K562 (cell line): ENCODE data around the gene C11orf91. TPM values are rescaled to one million over a fixed set of nuclear protein-coding genes. Genes with fewer than 3 reads are reported as not detected.

ENCODE experiments used
- ARID1B ChIP-seq: fragments of 450-650 bp; IDR thresholded peaks from 2 replicates; pipeline ENCODE4 v1.6.1; 2016; ENCODE audit warnings: antibody characterized with exemption, mild to moderate bottlenecking, inconsistent platforms
- BRD4 ChIP-seq: fragments of 200-600 bp; sonication (generic); IDR thresholded peaks from 2 replicates; pipeline ENCODE4 v1.6.1; 2017; ENCODE audit warnings: inconsistent platforms
- EP400 ChIP-seq: fragments of 450-650 bp; IDR thresholded peaks from 2 replicates; pipeline ENCODE4 v1.6.1; 2017; ENCODE audit warnings: antibody characterized with exemption, mild to moderate bottlenecking, moderate library complexity
- GABPA ChIP-seq: fragments of 200-800 bp; sonication (Bioruptor generic); conservative IDR thresholded peaks from 2 replicates; pipeline ENCODE4 v1.6.1; 2016; ENCODE audit warnings: low read depth, missing genetic modification characterization, missing compliant biosample characterization
- KDM1A ChIP-seq, 2 experiments: fragments of 450-650 bp; IDR thresholded peaks; 2 replicates each; pipeline ENCODE4 v1.6.1; 2016; ENCODE audit warnings: mild to moderate bottlenecking in 2 of 2
- NCOA2 ChIP-seq, 2 experiments: fragments of 450-650 bp; IDR thresholded peaks; 2 replicates each; pipeline ENCODE4 v1.6.1; 2018; ENCODE audit warnings: mild to moderate bottlenecking in 2 of 2, moderate library complexity in 1 of 2; ENCODE audit not compliant: partially characterized antibody in 2 of 2
- NFIX ChIP-seq: fragments of 250-450 bp; sonication (Bioruptor Pico); IDR thresholded peaks from 2 replicates; pipeline ENCODE4 v1.4.0; 2020; ENCODE audit warnings: low read depth, mild to moderate bottlenecking, moderate library complexity
- RNF219 ChIP-seq: fragments of 250-450 bp; sonication (Bioruptor Pico); IDR thresholded peaks from 2 replicates; pipeline ENCODE4 v1.5.0; 2022; ENCODE audit warnings: mild to moderate bottlenecking
- SMARCA4 ChIP-seq: fragments of 450-650 bp; IDR thresholded peaks from 2 replicates; pipeline ENCODE4 v1.6.1; 2016
- SNIP1 ChIP-seq: fragments of 450-650 bp; IDR thresholded peaks from 2 replicates; pipeline ENCODE4 v1.7.1; 2017; ENCODE audit warnings: low read depth, mild to moderate bottlenecking
- ZFP36 ChIP-seq: fragments of 150-350 bp; IDR thresholded peaks from 2 replicates; pipeline ENCODE4 v1.6.1; 2018; ENCODE audit warnings: low read length, low read depth; ENCODE audit not compliant: partially characterized antibody
- ZNF318 ChIP-seq, 2 experiments: fragments of 450-650 bp; IDR thresholded peaks; 2 replicates each; pipeline ENCODE4 v1.6.1; 2016; ENCODE audit warnings: mild to moderate bottlenecking in 2 of 2, borderline replicate concordance in 1 of 2, low read depth in 1 of 2, moderate library complexity in 1 of 2
- polyA plus RNA-seq, 8 experiments: library from polyadenylated mRNA; depleted of rRNA in 4 of 8; stranded (reverse) in 5 of 8; unstranded in 3 of 8; fragments of >200 nt; fragmentation: Nextera tagmentation in 2 of 8; fragmentation: Illumina TruSeq in 1 of 8; extraction: Ambion mirVana in 2 of 8; extraction: Trizol in 1 of 8; gene quantifications; 2 replicates each; pipeline versions ENCODE4 v1.2.1 to v1.2.3, GENCODE V29; 2011 to 2014; ENCODE audit warnings: inconsistent platforms in 1 of 8, missing spikeins in 1 of 8
- total RNA-seq, 7 experiments: library from RNA; depleted of rRNA in 6 of 7; stranded (reverse); fragments of >200 nt in 6 of 7; fragmentation: Illumina TruSeq in 2 of 7; extraction: Trizol in 2 of 7; gene quantifications; 2 replicates each; pipeline versions ENCODE4 v1.2.1 to v1.2.3, GENCODE V29; 2011 to 2021; ENCODE audit warnings: low replicate concordance in 1 of 7
- TF ChIP-seq, protein P1 (sequence below): fragments of 150-350 bp; IDR thresholded peaks from 2 replicates; pipeline ENCODE4 v1.6.1; 2014; ENCODE audit warnings: low read depth, mild to moderate bottlenecking, low read length, borderline replicate concordance

The C11orf91 gene
- total and polyA plus RNA-seq, 9 of the 15 experiments (the other 6 are each of a cell fraction or from before 2014, with no cell fraction given): not detected

GRCh38 chr11:33723238-33723881, 22.7 kb upstream of the C11orf91 start (continued):
- TF ChIP-seq SNIP1 (no peak), KDM1A (IDR thresholded peaks at IDR 0.05) (peak; percentile 50 to 67; a peak in 3 of 4 replicates), ZNF318 (IDR thresholded peaks at IDR 0.05; ENCODE audit: borderline replicate concordance in 1 of 2, low read depth in 1 of 2) (peak in 1 of 2 experiments; percentile 75; a peak in 1 of 4 replicates), RNF219 (CRISPR knock-in tag) (no peak), NCOA2 (IDR thresholded peaks at IDR 0.05; ENCODE audit: partially characterized antibody in 2 of 2) (no peak), GABPA (no peak), EP400 (peak; percentile 12; the same call in 1 of the 2 replicates), ARID1B (peak; percentile 88), ZFP36 (no peak), NFIX (CRISPR knock-in tag) (no peak), SMARCA4 (peak; percentile 87), BRD4 (no peak)
- TF ChIP-seq, protein P1, sequence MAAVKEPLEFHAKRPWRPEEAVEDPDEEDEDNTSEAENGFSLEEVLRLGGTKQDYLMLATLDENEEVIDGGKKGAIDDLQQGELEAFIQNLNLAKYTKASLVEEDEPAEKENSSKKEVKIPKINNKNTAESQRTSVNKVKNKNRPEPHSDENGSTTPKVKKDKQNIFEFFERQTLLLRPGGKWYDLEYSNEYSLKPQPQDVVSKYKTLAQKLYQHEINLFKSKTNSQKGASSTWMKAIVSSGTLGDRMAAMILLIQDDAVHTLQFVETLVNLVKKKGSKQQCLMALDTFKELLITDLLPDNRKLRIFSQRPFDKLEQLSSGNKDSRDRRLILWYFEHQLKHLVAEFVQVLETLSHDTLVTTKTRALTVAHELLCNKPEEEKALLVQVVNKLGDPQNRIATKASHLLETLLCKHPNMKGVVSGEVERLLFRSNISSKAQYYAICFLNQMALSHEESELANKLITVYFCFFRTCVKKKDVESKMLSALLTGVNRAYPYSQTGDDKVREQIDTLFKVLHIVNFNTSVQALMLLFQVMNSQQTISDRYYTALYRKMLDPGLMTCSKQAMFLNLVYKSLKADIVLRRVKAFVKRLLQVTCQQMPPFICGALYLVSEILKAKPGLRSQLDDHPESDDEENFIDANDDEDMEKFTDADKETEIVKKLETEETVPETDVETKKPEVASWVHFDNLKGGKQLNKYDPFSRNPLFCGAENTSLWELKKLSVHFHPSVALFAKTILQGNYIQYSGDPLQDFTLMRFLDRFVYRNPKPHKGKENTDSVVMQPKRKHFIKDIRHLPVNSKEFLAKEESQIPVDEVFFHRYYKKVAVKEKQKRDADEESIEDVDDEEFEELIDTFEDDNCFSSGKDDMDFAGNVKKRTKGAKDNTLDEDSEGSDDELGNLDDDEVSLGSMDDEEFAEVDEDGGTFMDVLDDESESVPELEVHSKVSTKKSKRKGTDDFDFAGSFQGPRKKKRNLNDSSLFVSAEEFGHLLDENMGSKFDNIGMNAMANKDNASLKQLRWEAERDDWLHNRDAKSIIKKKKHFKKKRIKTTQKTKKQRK: no peak
